Stimulated activated CD8-positive, alpha-beta memory T cell treated with anti-CD3 and anti-CD28 coated beads, Interleukin-2, amount 100 ng/mL, for 48 hours (primary cell): ENCODE results near the gene CAMKK1.

Source experiments
- DNase-seq, 2 donors: peaks; one replicate each; pipeline ENCODE4 v3.0.0-alpha.2; 2020; ENCODE audit warnings: low read depth in 2 of 2

The CAMKK1 gene

GRCh38 chr17:3812771-3813170, 80.1 kb downstream of the CAMKK1 start:
- no peak for DNase-seq

- DNase-seq: no peak
Observed at GRCh38 chr17:3812284-3812683, 80.6 kb downstream of the CAMKK1 start.
